ENCODE results near the gene LIN28B.

Gene LIN28B

GRCh38 chr6:105015482-105015881 lies 58.6 kb downstream of the LIN28B start:
- DNase-seq, result no peak

GRCh38 chr6:105019285-105019684 lies 62.4 kb downstream of the LIN28B start:
- DNase-seq, result no peak

DNA sequence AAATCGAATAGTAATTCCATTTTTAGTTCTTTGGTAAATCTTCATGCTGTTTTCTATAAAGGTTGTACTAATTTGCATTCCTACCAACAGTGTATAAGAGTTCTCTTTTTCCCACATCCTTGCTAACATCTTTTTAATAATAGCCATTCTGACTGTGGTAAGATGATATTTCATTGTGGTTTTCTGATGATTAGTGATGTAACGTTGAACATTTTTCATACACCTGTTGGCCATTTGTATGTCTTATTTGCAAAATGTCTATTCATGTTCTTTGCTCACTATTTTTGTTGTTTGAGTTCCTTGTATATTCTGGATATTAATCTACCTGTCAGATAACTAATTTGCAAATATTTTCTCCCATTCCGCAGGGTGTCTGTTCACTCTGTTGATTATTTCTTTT lies 64.5 kb downstream of the LIN28B start:
- no peak for DNase-seq

DNA sequence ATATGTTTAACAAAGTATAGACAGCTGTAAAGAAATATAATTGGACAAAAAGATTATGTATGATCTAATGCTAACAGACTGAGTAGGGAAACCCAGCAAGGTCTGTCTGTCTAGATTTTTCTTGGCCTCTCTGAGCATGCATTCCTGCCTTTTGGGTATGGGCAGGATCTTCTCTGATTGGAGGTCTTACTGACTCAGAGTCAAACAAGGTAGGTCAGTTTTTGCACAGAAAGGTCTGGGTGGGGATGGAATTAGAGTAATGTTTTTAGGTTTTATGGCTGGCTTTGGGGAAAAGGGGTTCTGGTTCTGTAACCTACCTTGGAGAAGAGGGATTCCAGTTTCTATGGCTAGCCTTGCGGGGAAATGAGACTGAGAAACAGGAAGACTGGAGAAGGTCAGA lies 65.5 kb downstream of the LIN28B start:
- no peak for DNase-seq

DNA sequence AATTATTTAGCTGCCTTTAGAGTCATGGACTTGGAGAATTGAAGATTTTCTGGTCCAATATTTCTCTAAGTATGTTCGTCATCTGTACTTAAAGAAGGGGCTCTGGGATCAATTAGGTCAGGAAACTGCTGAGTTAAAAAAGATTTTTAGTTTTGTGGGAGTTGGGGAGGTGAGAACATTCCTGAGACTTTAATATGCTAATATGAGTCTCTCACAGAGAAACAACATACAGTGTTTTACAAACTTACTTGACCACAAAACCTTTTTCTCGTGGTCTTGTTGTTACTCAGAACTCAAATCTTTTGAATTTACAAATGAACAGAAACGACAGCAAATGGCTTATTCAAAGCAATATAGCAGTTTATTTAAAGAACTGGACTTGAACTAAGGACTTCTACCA lies 67.9 kb downstream of the LIN28B start:
- no peak for DNase-seq

GRCh38 chr6:105028898-105029297 lies 72.0 kb downstream of the LIN28B start:
- no peak for DNase-seq

GRCh38 chr6:105029581-105029980 lies 72.7 kb downstream of the LIN28B start:
- DNase-seq, result no peak

DNA sequence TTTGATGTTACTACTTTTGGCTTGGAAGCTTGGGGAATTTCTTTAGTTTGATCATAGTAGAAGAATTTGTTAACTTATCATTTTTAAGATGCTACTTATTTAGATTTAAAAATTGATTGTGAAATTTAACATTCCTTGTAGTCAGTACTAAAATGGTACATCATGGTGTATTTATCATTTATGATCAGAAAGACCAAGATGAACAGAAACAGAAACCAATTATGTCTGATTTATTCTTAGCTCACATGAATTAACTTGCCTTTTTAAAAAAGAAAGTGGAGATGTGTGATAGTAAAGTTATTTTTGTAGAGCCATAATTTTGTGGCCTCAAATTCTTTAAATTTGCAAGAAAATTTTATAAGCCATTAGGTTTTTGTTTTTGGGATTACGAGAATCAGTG lies 77.6 kb downstream of the LIN28B start:
- DNase-seq, result no peak

DNA sequence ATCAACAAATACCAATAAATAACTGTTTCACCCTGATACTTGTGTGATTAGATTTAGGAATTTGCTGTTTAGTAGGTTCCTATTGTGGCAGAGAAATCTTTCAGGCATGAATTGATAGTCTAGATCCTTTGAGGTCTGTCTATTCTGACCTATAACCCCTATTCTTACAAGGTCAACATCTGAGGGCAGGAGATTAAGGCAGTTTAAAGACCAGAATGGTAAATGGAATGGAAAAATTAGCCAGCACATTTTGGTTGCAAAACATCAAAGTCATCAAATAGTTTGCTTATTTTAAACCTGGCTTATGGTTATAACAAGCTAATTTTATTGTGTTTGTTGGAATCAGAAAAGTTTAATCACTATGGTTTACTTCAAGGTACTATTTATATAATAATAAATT lies 78.4 kb downstream of the LIN28B start:
- no peak for DNase-seq

DNA sequence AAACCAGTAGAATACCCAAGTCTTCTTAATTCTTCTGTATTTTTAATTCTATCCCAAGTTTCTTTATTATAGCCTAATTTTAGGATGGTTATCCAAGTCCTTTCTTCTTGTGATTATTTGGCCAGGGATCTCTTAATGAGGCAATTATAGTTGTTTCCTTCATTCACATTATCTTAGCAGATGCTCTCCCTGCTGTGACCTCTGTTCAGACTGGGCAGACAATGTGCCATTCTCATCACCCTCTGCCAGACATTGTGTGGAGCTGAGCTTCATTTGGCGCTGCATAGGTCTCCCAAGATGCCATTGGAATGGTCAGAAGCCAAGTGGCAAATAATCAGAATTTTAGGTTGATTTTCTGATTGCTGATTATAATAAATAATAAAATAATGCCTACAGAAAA lies 79.4 kb downstream of the LIN28B start:
- no peak for DNase-seq

DNA sequence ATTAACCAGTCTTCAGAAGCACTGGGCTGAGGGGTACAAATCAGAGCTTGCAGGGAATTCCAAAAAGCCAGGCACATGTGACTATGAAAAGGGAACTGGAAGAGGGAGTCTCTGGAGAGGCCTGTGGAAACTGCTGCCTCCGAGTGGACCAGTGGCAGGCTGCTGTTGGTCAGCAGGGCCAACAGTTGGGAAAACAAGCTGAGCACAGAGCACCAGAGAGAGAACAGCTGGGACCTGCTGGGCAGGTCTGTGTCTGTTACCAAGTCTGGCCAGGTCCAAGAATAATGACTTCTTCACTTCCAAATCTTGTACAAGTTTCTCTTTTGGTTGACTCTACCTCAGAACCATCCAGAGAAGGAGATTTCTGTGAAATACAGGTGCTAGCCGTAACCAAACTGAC lies 81.4 kb downstream of the LIN28B start:
- DNase-seq, result no peak

DNA sequence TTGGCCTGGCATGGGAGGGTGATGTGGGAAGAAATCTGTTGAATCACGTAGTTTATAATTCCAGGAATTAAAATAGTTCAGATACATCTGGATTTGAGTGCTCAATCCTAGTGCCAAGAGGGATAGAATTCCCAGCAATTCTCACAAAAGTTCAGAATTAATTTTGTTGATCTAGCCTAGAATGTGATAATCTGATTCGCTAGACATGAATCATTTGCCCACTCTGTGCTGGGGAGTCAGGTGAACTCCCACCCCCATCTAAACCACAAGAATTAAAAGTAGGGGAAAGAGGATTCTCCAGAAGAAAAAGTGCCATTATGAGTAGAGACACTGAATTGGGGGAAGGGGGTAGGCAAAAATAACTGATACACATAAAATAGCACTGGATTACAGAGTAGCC lies 85.0 kb downstream of the LIN28B start:
- DNase-seq, result no peak

DNA sequence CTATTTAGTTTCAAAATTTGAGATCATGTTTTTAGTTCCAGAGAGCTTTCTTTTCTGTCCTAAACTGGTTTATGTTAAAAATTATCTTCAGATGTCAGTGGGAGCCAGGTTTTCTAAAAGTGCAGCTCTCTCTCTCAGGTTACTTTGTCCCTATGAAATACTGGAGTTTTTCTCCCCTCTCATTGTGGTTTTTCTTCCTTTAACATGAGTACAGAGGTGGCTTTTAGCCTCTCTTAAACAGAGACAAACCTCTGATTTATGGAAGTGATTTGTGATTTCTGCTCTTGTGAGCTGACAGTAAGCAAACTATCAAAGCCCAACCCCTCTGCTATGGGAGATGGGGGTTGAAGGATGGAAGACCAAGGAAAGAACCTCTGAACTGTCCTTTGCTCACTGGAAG lies 85.7 kb downstream of the LIN28B start:
- no peak for DNase-seq

GRCh38 chr6:105043979-105044378 lies 87.1 kb downstream of the LIN28B start:
- no peak for DNase-seq

DNA sequence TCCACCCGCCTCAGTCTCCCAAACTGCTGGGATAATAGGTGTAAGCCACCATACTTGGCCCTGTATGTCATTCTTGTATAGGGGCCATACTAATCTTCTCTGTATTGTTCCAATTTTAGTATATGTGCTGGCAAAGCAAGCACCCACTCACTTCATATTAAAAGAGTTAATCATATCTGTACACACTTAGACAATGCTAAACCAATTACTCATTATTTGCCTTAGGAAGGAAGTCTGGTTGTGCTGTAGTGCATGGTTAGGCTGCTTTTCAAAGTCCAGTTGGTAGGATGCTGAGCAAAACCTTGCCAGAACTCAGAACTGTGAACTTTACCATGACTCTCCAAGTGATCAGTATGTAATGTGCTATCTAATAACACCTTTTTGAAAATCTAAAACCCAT lies 88.6 kb downstream of the LIN28B start:
- no peak for DNase-seq

GRCh38 chr6:105051941-105052471 lies 95.1 kb downstream of the LIN28B start:
- no peak for DNase-seq

GRCh38 chr6:105056646-105057045 lies 99.7 kb downstream of the LIN28B start:
- DNase-seq, result no peak

DNA sequence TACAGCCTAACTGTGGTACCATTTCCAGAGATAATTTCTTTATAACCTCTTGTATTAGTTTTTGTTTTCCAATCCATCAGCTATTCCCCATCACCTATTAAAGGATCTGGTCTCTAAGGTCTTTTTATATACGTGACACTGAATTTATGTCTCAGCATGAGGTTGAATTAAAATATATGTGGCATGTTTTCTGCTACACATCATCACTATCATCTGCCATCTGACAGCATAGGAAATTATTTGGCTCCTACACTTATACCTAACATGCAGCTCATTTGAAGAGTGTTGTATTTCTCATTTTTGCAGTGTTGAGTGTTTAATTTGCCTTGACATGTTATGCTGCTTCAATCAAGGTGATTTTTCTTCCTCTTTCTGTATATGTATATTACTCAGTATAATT lies 100.3 kb downstream of the LIN28B start:
- no peak for DNase-seq

DNA sequence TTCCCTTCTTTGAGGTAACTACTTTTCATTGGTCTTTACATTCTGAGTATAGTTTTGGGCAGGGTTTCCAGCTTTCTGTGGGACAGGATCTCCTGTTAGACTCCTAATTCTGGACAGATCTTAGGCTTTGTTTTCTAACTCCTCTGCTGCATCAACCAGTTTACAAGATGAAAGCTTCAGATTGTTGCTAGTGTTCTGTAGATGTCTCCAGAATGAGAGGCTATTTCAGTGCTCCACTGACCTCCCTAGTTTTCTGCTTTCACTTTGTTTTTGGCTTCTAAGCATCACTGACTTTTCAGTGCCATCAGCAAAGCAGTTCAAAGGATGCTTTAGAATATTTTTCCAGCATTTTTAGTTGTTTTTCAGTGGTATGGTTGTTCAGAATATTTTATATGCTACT lies 101.4 kb downstream of the LIN28B start:
- no peak for DNase-seq

DNA sequence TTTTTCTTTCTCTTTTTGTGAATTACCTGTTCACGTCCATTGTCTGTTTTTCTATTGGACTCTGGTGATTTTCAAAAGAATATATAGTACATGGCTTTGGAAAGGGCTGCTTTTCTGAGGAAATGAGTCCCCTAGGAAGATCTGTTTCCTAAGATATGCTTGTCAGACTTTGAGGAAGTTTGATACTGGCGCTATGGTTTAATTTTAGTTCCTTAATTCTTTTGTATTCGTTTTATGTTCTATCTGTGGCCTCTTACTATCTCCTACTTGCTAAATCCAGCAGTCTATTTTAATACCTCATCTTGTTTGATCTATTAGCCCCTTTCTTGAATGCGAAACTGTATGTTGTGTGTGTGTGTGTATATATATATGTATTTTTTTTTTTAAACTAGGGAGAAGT lies 101.9 kb downstream of the LIN28B start:
- DNase-seq, result no peak

GRCh38 chr6:105066233-105066632 lies 109.3 kb downstream of the LIN28B start:
- no peak for DNase-seq

- no peak for DNase-seq
Measured at GRCh38 chr6:105066836-105067235, 109.9 kb downstream of the LIN28B start.

DNA sequence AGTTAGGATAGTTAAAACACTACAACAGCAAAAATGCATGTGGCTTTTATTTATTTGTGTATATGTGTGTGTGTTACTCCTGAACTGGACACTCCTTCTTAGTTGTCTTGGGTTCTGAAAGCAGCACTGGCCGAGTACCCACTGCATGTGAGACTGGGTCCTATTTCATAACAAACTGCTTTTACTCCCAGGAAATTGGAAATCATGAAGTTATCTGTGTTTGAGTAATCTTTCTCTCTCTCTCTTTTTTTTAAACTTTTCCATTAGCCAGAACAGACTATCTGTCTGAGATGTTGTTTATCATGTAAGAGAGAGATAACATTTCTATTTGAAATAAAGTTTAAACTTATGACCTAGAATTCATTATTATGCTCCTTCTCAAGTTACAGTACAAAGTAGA lies 110.4 kb downstream of the LIN28B start:
- DNase-seq, result no peak

GRCh38 chr6:105068407-105068806 lies 111.5 kb downstream of the LIN28B start:
- DNase-seq, result no peak

DNA sequence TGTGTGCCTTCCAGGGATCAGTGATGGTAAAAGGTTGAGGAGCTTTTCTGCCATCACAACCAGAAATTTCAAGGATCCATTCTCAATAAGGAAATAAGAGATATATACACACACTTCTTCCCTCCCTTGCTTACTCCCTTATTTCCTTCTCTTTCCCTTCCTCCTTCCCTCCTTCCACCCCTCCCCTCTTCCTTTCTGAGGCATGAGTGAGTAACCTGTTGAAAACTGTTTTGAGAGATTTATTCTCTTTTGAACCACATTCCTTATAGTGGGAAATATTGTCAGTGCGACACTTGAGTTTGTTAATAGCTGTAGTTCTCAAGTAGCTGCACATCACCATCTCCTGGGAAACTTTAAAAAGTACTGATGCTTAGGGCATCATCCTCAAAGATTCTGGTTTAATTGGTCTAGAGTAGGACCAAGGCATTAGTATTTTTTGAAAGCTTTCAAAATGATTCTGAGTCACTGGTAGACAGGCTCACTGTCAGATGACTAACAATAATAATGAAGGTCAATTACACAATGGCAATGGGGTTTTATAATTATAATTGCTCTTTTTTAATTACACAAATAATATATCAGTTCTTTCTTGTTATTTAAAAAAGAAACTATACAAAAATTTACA lies 113.0 kb downstream of the LIN28B start:
- no peak for DNase-seq

- DNase-seq, result no peak
Measured at GRCh38 chr6:105072798-105073199, 115.9 kb downstream of the LIN28B start.

All from stimulated activated CD4-positive, alpha-beta T cell treated with anti-CD3 and anti-CD28 coated beads, Interleukin-12 subunit alpha, Interleukin-12 subunit beta, amount 100 ng/mL, for 4 hours (primary cell).